ENCODE results near the gene HBM.
"Not testable (repeated sequence)": the region's sequence is repeated elsewhere in the genome, so short reads cannot be mapped to it uniquely, and the experiment has no call there.

HBM gene

GRCh38 chr16:162271-162991 lies 3.3 kb upstream of the HBM start:
- no peaks in the 10 kb centered on the region for H3K4me1 ChIP-seq (ENCODE audit: insufficient read depth, poor library complexity, severe bottlenecking)
- H3K36me3 ChIP-seq (ENCODE audit: low read depth): no peaks in the 10 kb centered on the region
- peaks cover 26% of the 10 kb centered on the region for H3K27me3 ChIP-seq (ENCODE audit: insufficient read depth, poor library complexity, severe bottlenecking)
- DNase-seq (ENCODE audit: low spot score): no peak
- no peak for TF ChIP-seq CTCF (IDR thresholded peaks at IDR 0.05; ENCODE audit: poor library complexity, severe bottlenecking)
- H3K27ac ChIP-seq (ENCODE audit: poor library complexity, severe bottlenecking): no peak overlapping the region
- no peaks in the 10 kb centered on the region for H3K9me3 ChIP-seq (ENCODE audit: severe bottlenecking)
- ATAC-seq (ENCODE audit: low read depth): no peak
- no peak overlapping the region for H3K4me3 ChIP-seq (ENCODE audit: severe bottlenecking)

- H3K4me1 ChIP-seq (ENCODE audit: insufficient read depth, poor library complexity, severe bottlenecking); DNase-seq (ENCODE audit: low spot score); H3K36me3 ChIP-seq (ENCODE audit: low read depth); ATAC-seq (ENCODE audit: low read depth); H3K9me3 ChIP-seq (ENCODE audit: severe bottlenecking); H3K4me3 ChIP-seq (ENCODE audit: severe bottlenecking); H3K27ac ChIP-seq (ENCODE audit: poor library complexity, severe bottlenecking): not testable (repeated sequence)
- peaks cover 33% of the 10 kb centered on the region for H3K27me3 ChIP-seq (ENCODE audit: insufficient read depth, poor library complexity, severe bottlenecking)
Measured at GRCh38 chr16:163139-163538, 2.6 kb upstream of the HBM start.

GRCh38 chr16:163696-164095 lies 2.1 kb upstream of the HBM start:
- peak; percentile 22; the same call in 2 of the 3 replicates for ATAC-seq (ENCODE audit: low read depth)
- not testable (repeated sequence) for DNase-seq (ENCODE audit: low spot score)

GRCh38 chr16:164134-164823 lies 1.5 kb upstream of the HBM start:
- H3K36me3 ChIP-seq (ENCODE audit: low read depth); H3K9me3 ChIP-seq (ENCODE audit: severe bottlenecking); DNase-seq (ENCODE audit: low spot score); H3K4me1 ChIP-seq (ENCODE audit: insufficient read depth, poor library complexity, severe bottlenecking); ATAC-seq (ENCODE audit: low read depth); H3K4me3 ChIP-seq (ENCODE audit: severe bottlenecking); H3K27ac ChIP-seq (ENCODE audit: poor library complexity, severe bottlenecking): not testable (repeated sequence)
- H3K27me3 ChIP-seq (ENCODE audit: insufficient read depth, poor library complexity, severe bottlenecking): peaks cover 36% of the 10 kb centered on the region

More at GRCh38 chr16:163696-164095, 2.1 kb upstream of the HBM start:
- peaks cover 36% of the 10 kb centered on the region for H3K27me3 ChIP-seq (ENCODE audit: insufficient read depth, poor library complexity, severe bottlenecking)
- H3K4me3 ChIP-seq (ENCODE audit: severe bottlenecking); H3K27ac ChIP-seq (ENCODE audit: poor library complexity, severe bottlenecking); H3K9me3 ChIP-seq (ENCODE audit: severe bottlenecking); H3K4me1 ChIP-seq (ENCODE audit: insufficient read depth, poor library complexity, severe bottlenecking); H3K36me3 ChIP-seq (ENCODE audit: low read depth): not testable (repeated sequence)

GRCh38 chr16:164827-165538 lies 795 bp upstream of the HBM start:
- peaks cover 36% of the 10 kb centered on the region for H3K27me3 ChIP-seq (ENCODE audit: insufficient read depth, poor library complexity, severe bottlenecking)
- no peak for DNase-seq (ENCODE audit: low spot score)
- H3K27ac ChIP-seq (ENCODE audit: poor library complexity, severe bottlenecking): no peak overlapping the region
- no peak overlapping the region for H3K4me3 ChIP-seq (ENCODE audit: severe bottlenecking)
- no peaks in the 10 kb centered on the region for H3K4me1 ChIP-seq (ENCODE audit: insufficient read depth, poor library complexity, severe bottlenecking)
- H3K9me3 ChIP-seq (ENCODE audit: severe bottlenecking): no peaks in the 10 kb centered on the region
- no peak for TF ChIP-seq CTCF (IDR thresholded peaks at IDR 0.05; ENCODE audit: poor library complexity, severe bottlenecking)
- no peak for ATAC-seq (ENCODE audit: low read depth)
- no peaks in the 10 kb centered on the region for H3K36me3 ChIP-seq (ENCODE audit: low read depth)

- TF ChIP-seq CTCF (IDR thresholded peaks at IDR 0.05; ENCODE audit: poor library complexity, severe bottlenecking): no peak
- H3K27ac ChIP-seq (ENCODE audit: poor library complexity, severe bottlenecking): no peak overlapping the region
- H3K9me3 ChIP-seq (ENCODE audit: severe bottlenecking): no peaks in the 10 kb centered on the region
- H3K36me3 ChIP-seq (ENCODE audit: low read depth): no peaks in the 10 kb centered on the region
- DNase-seq (ENCODE audit: low spot score) (no peak), ATAC-seq (ENCODE audit: low read depth) (no peak)
- peaks cover 51% of the 10 kb centered on the region for H3K27me3 ChIP-seq (ENCODE audit: insufficient read depth, poor library complexity, severe bottlenecking)
- no peak overlapping the region for H3K4me3 ChIP-seq (ENCODE audit: severe bottlenecking)
- no peaks in the 10 kb centered on the region for H3K4me1 ChIP-seq (ENCODE audit: insufficient read depth, poor library complexity, severe bottlenecking)
Measured at GRCh38 chr16:166375-167121, 770 bp downstream of the HBM start.
